Measurements from ENCODE around the gene LPXN.

GRCh38 chr11:58487170-58487569 is 88.5 kb downstream of the LPXN start:
- TF ChIP-seq CTCF (IDR thresholded peaks at IDR 0.05) (no peak), EP300 (IDR thresholded peaks at IDR 0.05) (no peak), POLR2A (IDR thresholded peaks at IDR 0.05) (no peak), POLR2AphosphoS5 (IDR thresholded peaks at IDR 0.05) (no peak)

Data from stomach (tissue), 4 donors.